GM19463 (cell line): ENCODE data around the gene GJB5.

Source experiments
- ATAC-seq: cut with Tn5 transposase; IDR thresholded peaks from one replicate; pipeline ENCODE4 v1.9.1; 2021; ENCODE audit warnings: mild to moderate bottlenecking, moderate library complexity; ENCODE audit not compliant: unreplicated experiment

GJB5 gene

DNA sequence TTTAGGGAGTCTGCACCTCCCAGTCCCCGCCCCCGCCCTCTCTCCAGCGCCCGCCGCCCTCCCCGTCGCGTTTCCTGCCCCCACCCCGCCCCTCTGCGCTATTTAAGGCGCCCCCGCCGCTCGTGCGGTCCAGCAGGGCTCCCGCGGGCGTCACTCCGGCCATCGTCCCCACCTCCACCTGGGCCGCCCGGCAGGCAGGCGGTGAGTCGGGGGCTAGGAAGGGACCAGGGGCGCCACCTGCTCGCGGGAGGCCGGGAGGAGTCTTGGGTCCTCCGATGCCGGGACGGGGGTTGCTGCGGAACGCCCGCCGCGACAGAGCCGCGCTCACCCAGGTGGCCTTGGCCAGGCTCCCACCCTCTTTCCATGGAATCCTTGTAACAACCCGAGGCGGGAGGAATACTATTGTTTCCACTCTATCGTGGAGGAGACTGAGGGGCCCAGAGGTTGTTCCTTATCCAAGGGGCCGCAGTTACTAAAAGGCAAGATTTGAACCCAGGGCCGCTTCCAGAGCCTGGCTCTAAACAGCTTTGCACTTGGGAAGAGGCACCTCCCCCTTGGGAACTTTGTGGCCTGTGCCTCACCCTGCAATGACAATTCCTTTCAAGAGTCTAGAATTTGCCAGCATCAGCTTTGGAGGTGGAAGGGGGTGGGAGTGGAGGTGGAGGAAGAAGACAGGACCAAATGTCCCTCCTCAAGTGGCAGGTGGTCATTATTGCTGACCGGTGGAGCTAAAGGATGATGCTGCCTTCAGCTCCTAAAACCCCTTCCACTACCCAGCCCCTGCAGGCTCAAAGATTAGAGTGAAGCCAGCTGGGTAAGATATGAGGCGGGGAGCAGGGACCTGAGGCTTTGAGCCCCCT, 38.3 kb downstream of the GJB5 start, which contains the start of gene GJA4:
Gene GJA4, plus strand, starts transcription at position 132 of the 860 bp plus-strand sequence. CDS start 1,215 bp downstream, outside the sequence.
- ATAC-seq: no peak

- ATAC-seq: no peak
These were observed 39.3 kb downstream of the GJB5 start for GRCh38 chr1:34794001-34794789.

GRCh38 chr1:34794790-34795180, 39.9 kb downstream of the GJB5 start:
- no peak for ATAC-seq

- no peak for ATAC-seq
These were observed 41.1 kb downstream of the GJB5 start for GRCh38 chr1:34795916-34796315.

GRCh38 chr1:34796990-34797389, 42.1 kb downstream of the GJB5 start:
- no peak for ATAC-seq

DNA sequence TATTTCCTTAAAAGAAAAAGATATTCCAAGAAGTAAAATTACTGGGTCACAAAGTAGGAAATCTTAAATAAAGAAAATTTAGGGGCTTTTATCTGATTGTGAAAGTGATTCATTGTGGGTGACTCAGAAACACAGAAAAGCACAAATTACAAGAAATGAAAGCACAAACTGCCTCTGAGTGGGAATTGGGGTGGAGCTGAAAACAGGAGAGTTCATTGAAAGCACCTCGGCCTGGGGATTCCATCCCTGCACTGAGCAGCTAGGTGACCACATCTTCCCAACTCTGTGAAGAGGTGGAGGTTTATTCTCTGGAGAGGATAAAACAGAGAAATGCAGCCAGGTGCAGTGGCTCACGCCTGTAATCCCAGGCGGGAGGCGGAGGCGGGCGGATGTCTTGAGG, 45.4 kb downstream of the GJB5 start:
- ATAC-seq: no peak

GRCh38 chr1:34803770-34804169, 48.9 kb downstream of the GJB5 start:
- no peak for ATAC-seq

- no peak for ATAC-seq
These were observed 51.5 kb downstream of the GJB5 start for GRCh38 chr1:34806396-34806795.
